Right lobe of liver (tissue), 4 donors: ENCODE results near the gene EMID1.

Experiments
- POLR2A ChIP-seq: fragments of 450-650 bp; IDR thresholded peaks from one replicate; pipeline ENCODE4 v1.6.1; 2017; ENCODE audit warnings: antibody characterized with exemption, mild to moderate bottlenecking
- TF ChIP-seq, protein P1 (sequence below), 4 donors: fragments of 200-600 bp in 3 of 4; fragments of 450-650 bp in 1 of 4; IDR thresholded peaks; one replicate each; pipeline versions ENCODE4 v1.5.1 to v1.8.0; 2016 to 2022; ENCODE audit warnings: antibody characterized with exemption in 4 of 4, mild to moderate bottlenecking in 2 of 4
- donor health status: DM: no; HTN: no; CAD: no.
- donor health status: DM: no; HTN: no; CAD: no.
- donor health status: DM: no; HTN: yes; CAD: no.

DNA sequence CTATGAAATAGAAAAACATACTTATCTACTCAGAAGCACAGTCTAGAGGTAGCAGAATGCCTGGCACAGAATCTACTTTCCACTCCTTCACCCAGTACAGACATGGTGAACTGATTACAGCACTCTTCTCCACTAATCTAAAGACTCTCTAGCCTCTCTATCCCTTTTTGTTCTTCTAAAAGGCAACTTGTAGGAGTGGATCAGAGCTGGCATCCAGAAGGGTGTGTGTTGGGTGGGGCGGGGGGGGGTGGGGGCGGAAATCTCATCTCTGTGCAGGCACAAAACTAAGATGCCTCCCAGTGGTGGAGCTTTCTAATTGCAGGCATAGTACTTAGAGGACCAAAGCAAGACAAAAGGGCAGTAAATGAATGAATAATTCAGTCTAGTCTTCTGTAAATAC, 11.5 kb upstream of the EMID1 start:
- no peak for TF ChIP-seq POLR2A
- TF ChIP-seq, protein P1, sequence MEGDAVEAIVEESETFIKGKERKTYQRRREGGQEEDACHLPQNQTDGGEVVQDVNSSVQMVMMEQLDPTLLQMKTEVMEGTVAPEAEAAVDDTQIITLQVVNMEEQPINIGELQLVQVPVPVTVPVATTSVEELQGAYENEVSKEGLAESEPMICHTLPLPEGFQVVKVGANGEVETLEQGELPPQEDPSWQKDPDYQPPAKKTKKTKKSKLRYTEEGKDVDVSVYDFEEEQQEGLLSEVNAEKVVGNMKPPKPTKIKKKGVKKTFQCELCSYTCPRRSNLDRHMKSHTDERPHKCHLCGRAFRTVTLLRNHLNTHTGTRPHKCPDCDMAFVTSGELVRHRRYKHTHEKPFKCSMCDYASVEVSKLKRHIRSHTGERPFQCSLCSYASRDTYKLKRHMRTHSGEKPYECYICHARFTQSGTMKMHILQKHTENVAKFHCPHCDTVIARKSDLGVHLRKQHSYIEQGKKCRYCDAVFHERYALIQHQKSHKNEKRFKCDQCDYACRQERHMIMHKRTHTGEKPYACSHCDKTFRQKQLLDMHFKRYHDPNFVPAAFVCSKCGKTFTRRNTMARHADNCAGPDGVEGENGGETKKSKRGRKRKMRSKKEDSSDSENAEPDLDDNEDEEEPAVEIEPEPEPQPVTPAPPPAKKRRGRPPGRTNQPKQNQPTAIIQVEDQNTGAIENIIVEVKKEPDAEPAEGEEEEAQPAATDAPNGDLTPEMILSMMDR (IDR thresholded peaks at IDR 0.05), result no peak
